Activated CD4-positive, CD25-positive, alpha-beta regulatory T cell (primary cell): Measurements from ENCODE around the gene RAB4B.
"Not testable (repeated sequence)": the region's sequence is repeated elsewhere in the genome, so short reads cannot be mapped to it uniquely, and the experiment has no call there.

ENCODE experiments used
- DNase-seq, 4 experiments: peaks; one replicate each; lab custom pipeline; 2025; lab: John Stamatoyannopoulos, UW

The RAB4B gene

DNA sequence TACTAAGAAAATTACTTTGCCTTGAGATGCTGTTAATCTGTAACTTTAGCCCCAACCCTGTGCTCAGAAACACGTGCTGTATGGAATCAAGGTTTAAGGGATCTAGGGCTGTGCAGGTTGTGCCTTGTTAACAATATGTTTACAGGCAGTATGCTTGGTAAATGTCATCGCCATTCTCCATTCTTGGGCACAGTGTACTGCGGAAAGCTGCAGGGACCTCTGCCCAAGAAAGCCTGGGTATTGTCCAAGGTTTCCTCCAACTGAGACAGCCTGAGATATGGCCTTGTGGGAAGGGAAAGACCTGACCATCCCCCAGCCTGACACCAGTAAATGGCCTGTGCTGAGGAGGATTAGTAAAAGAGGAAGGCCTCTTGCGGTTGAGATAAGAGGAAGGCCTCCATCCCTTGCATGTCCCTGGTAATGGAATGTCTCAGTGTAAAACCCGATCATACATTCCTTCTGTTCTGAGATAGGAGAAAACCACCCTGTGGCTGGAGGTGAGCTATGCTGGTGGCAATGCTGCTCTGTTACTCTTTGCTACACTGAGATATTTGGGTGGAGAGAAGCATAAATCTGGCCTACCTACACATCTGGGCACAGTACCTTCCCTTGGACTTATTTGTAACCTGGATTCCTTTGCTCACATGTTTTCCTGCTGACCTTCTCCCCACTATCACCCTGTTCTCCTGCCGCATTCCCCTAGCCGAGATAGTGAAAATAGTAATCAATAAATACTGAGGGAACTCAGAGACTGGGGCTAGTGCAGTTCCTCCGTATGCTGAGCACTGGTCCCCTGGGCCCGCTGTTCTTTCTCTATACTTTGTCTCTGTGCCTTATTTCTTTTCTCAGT lies 44.9 kb downstream of the RAB4B start:
- not testable (repeated sequence) for DNase-seq

DNA sequence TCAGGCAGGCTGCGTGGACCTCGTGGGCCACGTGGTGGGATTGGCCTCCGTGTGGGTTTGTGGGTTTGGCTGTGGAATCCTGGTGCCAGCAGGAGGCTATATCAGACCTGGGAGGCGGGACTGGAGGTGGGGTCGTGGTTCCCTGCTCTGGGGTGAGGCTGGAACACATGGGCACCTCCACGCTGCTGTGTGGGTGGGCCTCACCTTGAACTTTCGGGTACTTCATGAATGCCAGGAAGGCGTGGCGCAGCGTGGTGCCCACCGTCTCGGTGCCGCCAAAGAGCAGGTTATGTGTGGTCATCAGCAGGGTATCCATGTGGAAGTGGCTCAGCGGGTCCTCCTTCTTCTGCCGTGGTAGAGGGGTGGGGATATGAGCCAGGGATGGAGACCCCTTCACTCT lies 46.9 kb downstream of the RAB4B start:
- not testable (repeated sequence) for DNase-seq

DNA sequence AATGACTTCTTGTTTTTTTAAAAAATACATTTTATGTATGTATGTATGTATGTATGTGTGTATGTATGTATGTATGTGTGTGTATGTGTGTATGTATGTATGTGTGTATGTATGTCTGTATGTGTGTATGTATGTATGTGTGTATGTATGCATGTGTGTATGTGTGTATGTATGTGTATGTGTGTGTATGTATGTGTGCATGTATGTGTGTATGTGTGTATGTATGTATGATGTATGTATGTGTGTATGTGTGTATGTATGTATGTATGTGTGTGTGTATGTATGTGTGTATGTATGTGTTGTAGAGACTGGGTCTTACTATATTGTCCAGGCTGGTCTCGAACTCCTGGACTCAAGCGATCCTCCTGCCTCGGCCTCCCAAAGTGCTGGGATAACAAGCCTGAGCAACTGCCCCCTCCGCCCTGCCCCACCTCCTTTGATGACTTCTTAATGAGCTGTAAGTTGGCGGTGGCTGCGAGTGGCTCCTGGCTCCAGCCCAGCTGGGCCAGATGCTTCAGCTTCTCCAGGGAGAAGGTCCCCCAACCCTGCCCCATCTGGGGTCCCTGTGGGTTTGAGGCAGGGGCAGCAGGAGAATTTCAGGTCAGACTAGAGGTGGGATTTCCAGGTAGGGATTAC lies 47.5 kb downstream of the RAB4B start:
- DNase-seq: not testable (repeated sequence)

DNA sequence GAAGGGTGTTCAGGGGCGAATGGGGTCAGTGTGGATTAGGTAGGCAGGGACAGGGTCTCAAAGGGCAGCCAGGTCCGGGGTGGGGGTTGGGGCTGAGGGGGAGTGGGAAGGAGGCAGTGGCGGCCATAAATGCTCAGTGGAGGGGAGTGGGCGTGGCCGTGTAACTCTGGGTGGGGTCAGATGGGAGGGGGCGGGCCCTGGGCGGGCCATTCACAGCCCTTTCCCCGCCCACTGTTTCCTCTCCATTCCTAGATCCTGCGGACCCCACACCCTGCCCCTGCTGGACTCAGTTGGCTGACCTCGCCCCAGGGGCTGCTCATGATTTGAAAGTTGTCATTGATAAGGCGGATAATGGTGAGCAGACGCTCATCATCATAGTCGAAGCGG lies 48.3 kb downstream of the RAB4B start:
- DNase-seq: not testable (repeated sequence)

DNA sequence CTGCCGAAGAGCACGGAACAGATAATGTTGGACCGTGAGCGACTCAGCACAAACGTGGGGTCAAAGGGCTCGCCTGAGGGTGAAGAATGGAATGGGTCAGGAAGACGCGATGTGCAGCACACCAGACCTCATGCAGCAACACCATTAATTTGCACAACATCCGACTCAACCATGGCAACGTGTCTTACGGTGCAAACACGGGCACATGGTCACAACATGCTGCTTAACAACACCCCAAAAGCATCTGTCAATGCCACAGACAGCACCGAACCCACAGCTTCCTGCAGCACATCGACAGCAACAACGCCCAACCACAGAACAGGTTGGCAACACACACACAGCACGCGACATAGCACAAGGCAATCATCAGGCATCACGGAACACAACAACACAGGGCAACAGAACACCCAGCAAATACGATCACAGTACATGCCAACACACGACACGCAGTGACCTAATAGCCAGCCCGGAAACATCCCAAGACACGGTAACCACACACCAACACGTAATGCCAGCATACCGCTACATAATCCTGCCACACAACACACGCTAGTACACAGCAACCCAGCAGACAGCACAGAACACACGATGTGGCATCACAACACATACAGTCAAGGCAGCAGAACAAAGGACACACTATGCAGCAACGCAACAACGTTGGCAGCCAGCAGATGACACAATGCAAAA lies 48.8 kb downstream of the RAB4B start:
- peak in 1 of 4 experiments; percentile 28 for DNase-seq

DNA sequence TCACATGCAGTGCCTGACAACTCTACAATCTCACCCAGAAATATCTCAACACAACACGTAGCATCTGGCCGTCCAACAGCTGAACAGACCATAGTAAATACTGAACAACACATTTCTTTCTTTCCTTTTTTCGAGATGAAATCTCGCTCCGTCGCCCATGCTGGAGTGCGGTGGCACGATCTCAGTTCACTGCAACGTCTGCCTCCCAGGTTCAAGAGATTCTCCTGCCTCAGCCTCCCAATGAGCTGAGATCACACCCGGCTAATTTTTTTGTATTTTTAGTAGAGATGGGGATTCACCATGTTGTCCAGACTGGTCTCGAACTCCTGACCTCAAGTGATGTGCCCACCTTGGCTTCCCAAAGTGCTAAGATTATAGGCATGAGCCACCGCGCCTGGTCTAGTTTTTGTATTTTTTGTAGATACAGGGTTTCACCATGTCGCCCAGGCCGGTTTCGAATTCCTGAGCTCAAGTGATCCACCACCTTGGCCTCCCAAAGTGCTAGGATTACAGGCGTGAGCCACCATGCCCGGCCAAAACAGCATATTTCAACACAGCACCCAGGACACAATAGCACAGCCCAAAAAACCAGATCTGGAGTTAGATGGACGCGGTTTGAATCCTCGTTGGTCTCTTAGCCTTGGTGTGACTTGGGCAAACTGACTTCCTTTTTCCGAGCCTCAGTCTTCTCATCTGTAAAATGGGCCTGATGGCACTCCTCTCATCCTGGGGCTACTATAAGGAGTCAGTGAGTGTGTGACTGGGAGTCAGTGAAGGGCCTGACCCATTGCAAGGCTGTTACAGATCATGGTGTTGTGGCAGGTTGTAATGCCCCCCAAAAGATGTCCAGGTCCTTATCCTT lies 49.6 kb downstream of the RAB4B start:
- no peak for DNase-seq

DNA sequence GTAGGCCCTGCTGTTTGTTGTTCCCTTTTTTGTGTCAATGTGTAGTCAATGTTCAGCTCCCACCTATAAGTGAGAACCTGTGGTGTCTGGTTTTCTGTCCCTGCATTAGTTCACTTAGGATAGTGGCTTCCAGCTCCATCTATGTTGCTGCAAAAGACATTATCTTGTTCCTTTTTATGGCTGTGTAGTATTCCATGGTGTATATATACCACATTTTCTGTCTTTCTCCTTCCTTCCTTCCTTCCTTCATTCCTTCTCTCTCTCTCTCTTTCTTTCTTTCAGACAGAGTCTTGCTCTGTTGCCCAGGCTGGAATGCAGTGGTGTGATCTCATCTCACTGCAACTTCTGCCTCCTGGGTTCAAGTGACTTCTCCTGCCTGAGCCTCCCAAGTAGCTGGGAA lies 51.2 kb downstream of the RAB4B start:
- DNase-seq: no peak

DNA sequence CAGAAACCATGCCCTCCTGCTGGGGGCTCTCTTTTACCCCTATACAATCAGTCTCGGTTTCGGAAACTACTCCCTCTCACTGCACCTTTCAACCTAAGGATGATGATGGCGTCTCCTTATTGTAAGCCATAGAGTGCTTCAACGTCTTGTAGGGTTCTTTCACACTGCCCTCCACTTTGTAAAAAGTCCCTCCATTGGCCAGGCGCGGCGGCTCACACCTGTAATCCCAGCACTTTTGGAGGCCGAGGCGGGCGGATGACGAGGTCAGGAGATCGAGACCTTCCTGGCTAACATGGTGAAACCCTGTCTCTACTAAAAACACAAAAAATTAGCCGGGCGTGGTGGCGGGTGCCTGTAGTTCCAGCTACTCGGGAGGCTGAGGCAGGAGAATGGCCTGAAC lies 52.7 kb downstream of the RAB4B start:
- not testable (repeated sequence) for DNase-seq

DNA sequence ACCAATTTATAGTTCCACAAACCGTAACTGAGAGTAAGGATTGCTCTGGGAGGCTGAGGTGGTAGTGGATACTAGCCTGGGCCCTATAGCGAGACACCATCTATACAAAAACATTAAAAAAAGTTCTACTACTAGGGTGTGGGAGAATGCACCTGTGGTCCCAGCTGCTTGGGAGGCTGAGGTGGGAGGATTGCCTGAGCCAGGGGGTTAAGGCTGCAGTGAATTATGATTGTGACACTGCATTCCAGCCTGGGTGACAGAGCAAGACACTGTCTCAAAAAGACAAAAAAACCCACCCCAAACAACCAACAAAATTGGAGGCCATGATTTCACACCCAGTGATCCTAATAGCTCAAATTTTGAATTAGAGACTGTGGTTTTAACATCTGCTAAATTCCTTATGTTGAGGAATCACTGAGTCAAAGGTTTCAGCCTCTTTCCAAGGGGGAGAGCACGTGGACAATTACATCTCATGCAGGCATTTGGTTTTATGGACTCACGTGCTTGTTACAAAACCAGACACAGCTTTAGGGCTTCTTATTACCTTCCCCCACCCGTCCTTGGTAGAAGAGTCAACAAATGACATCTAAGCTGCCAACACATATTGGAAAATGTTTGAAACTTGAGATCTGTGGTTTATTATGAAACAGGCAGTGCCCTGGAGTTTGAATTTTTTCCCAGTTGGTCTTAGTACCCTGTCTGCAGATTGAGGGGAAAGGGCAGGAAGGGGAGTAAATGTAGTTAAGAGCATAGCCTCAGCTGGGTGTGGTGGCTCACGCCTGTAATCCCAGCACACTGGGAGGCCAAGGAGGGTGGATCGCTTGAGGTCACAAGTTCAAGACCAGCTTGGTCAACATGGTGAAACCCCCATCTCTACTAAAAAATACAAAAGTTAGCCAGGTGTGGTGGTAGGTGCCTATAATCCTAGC lies 53.7 kb downstream of the RAB4B start:
- no peak for DNase-seq

DNA sequence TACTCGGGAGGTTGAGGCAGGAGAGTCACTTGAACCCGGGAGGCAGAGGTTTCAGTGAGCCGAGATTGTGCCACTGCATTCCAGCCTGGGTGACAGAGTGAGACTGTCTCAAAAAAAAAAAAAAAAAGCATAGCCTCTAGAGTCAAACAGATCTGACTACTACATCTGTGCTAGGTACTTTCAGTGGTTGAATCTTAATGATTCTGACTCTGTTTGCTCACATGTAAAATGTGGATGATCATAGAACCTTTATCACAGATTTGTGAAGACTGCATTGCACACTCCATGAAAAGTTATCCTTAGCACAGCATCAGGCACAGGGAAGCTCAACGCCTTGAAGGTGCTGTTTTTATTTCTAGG lies 54.4 kb downstream of the RAB4B start:
- not testable (repeated sequence) for DNase-seq

DNA sequence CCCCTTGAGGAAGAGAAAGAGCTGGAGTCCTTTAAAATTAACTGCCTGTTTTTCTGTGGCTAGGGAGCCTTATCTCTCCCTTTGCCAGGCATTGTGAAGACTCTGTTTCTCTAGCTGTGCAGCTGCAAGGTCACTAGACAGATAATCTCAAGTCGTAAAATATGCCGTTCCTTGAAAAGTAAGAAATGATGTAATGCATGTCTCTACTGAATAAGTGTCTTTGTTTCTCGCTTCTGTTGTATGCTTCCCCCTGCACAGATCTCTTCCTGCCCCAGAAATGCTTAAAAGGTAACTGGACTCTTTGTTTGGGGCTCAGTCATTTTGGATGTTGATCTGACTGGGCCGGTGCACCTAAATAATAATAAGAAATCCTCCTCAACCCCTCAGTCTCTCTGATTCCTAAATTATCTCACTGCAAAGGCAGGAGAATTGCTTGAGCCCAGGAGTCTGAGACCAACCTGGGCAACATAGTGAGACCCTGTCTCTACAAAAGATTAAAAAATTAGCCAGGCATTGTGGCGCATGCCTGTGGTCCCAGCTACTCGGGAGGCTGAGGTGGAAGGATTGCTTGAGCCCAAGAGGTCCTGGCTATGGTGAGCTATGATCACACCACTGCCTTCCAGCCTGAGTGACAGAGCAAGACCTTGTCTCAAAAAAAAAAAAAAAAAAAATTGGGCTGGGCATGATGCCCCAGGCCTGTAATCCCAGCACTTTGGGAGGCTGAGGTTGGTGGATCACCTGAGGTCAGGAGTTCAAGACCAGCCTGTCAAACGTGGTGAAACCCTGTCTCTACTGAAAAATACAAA lies 55.9 kb downstream of the RAB4B start:
- not testable (repeated sequence) for DNase-seq

DNA sequence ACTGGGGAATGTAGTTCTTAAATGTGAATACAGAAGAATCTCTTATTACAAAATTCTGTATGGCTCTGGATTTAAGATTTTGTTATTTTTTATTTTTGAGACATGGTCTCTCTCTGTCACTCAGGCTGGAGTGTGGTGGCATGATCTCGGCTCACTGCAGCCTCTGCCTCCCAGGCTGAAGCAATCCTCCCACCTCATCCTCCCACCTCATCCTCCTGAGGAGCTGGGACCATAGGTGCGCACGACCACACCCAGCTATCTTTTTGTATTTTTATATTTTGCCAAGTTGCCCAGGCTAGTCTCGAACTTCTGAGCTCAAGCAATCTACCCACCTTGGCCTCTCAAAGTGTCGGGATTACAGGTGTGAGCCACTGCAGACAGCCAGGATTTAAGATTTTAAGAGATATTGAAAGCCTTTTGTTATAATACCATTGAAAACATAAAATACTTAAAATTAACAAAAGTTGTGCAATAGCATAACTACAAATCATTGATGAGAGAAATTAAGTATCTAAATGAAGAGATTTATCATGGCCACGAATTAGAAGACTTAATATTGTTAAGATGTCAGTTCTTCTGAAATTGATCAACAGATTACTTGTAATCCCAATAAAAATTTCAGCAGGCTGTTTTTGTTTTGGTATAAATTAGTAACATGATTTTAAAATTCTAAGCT lies 58.8 kb downstream of the RAB4B start:
- DNase-seq: no peak

DNA sequence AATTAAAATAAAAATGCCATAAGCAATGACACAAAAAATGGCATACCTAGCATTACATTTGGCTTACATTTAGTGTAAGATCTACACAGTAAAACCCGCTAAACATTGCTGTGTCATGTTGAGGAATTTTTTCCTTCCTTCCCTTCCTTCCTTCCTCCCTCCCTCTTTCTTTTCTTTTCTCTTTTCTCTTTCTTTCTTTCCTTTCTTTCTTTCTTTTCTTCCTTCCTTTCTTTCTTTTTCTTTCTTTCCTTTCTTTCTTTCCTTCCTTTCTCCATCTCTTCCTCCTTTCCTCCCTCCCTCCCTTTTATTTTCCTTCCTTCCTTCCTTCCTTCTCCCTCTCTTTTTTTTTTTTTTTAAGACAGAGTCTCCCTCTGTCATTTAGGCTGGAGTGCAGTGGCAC lies 60.4 kb downstream of the RAB4B start:
- not testable (repeated sequence) for DNase-seq

DNA sequence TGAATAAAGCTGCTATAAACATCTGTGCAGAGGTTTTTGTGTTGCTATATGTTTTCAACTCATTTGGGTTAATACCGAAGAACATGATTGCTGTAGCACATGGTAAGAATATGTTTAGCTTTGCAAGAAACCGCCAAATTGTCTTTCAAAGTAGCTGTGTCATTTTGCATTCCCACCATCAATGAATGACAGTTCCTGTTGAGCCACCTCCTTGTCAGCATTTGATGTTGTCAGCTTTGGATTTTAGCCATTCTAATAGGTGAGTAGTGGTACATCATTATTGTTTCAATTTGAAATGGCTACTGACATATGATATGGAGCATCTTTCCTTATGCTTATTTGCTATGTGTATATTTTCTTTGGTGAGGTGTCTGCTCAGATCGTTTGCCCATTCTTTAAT lies 64.0 kb downstream of the RAB4B start:
- not testable (repeated sequence) for DNase-seq

DNA sequence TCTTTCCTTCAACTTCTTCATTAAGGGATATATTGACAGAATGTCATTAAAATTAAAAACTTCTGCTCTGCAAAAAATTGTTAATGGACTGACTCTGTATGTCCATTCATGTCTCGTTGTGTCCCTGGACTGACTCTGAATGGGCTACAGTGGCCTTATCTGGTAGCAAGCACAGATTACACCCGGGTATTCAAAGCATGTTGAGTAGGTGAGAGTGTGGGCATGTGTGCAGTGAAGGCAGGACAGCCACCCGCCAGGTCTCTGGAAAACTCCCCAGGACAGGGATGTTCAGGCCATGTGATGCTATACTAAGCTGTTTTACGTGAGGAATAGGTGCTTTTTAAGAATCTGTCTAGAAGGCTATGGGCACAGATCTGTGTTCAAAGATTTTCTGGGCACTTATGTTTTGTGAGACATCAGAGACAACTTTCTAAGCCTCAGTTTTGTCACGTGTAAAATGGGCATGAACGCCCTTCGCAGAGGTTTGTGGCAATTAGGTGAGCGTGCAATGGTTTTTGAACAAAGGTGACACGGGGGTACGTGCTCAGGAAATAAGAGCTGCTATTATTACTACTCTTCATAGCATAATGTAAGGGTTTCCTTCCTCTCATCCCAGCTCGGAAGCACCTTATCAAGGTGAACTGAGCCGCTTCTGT lies 65.1 kb downstream of the RAB4B start:
- not testable (repeated sequence) for DNase-seq

DNA sequence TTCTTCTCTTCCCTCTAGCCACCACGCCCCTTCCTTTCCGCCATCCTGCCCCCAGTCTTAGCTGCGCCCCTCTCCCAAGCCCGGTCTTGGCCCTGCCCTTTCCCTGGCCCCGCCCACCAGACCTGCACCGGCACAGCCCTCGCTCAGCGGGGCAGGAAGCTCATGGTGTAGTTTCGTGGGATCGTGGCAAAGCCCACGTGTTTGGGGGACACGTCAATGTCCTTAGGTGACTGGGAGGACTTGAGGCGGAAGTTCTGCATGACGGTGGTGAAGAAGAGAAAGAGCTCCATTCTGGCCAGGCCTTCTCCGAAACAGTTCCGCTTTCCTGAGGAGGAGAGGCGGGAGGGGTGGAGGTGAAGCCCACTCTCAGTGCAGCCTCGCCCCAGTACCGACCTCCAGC lies 65.6 kb downstream of the RAB4B start:
- peak in 3 of 4 experiments; percentile 29 to 54 (median 35) for DNase-seq
